CD4-positive, alpha-beta T cell treated with Interleukin-6 at 100 ng/mL for 8 hours (primary cell): ENCODE results near the gene UEVLD.
A peak's percentile ranks its signal among the peaks of the same experiment; 100 is the strongest.
"Not testable (repeated sequence)": the region's sequence is repeated elsewhere in the genome, so short reads cannot be mapped to it uniquely, and the experiment has no call there.

Experiments used
- DNase-seq: peaks from one replicate; pipeline ENCODE4 v3.0.0-alpha.2; 2020; ENCODE audit warnings: mixed read lengths, low spot score

Gene UEVLD

DNA sequence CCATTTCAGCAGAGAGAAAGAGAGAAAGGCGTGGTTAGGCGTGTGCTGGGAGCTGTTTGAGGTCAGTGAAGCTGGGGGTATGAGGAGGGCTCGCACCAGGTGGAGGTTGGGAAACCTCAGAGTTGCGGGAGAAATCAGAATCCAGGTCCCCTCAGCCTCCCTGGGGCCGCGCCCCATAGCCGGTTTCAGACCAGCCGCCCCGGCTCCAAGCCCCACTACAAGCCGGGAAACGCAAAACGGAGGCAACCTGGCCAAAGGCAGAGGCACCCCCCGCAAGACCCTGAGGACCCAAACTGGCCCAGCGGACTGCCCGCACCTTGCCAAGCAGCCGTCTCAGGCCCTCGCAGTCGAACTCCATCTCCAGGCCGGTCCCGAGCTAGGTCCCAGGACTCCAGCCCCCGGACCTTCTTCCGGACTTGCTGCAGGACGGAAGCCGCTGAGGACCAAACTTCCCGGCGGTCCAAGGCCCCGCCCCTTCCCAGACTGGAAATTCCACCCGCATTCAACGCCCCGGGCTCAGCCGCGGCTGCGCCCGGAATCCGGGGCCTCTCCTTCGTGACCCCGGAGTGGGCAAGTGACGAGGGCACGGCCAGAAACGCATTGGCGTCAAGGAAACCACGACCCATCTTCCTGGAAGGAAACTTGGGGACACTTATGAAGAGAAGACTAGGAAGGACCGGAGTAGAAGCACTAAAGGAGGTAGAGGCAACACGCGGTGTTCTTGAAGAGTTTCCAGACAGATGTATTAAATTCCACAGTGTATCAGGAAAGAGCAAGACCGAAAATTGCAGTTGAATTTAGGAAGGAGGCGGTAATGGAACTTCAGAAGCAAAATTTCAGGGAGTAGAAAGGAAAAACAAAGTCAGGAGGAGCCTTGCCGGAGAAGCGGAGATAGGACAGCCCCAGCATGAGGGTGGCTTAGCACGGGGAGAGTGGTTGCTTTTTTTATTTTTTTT, at the start of gene UEVLD:
TSS of gene UEVLD (minus strand) at position 438 of the 956 bp plus-strand sequence. CDS start at position 358, 80 bp downstream.
- DNase-seq: peak; percentile 40

DNA sequence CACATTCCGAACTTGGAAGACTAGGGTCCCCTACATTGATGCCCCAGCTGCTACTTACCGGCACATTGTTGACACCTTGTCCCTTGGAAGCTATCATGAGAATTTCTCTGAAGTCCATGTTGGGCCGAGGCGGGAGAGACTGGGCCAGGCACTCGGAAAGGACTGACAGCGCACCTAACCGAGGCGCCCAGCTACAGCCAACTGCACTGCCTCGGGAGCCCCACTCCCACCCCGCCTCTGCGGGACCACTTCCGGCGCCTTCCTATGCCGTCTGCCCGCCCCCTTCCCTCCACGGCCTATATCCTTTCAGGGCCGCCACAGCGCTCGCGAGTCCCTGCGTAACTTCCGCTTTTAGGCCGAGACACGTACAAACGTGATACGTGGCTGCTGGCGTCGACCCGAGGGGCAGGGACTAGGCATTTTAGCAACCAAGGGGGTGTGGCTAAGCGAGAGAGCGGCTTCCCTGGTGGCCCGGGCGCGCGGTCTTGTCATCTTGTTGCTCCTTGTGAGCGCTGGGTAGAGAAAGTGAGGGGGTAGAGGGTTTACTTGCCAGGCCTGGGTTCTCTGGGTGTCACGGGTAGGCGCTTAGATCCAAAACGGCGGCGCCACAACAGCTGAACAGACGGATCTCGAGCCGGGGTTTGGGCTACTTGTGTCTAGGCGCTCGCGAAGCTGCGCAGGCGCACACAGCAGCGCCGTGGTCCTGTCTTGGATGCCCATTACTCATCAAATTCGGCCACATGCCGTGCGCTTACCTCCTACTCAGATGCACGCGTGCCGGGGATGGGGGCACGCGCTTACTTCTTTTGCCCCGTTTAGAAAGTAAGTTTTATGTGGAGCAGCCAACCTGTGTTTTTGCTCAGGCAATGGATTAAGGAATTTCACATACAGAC, 45.9 kb upstream of the UEVLD start, which contains the start of gene SPTY2D1:
TSS of gene SPTY2D1 (minus strand) at position 203 of the 893 bp plus-strand sequence. CDS start at position 118, 85 bp downstream.
- peak; percentile 97 for DNase-seq

DNA sequence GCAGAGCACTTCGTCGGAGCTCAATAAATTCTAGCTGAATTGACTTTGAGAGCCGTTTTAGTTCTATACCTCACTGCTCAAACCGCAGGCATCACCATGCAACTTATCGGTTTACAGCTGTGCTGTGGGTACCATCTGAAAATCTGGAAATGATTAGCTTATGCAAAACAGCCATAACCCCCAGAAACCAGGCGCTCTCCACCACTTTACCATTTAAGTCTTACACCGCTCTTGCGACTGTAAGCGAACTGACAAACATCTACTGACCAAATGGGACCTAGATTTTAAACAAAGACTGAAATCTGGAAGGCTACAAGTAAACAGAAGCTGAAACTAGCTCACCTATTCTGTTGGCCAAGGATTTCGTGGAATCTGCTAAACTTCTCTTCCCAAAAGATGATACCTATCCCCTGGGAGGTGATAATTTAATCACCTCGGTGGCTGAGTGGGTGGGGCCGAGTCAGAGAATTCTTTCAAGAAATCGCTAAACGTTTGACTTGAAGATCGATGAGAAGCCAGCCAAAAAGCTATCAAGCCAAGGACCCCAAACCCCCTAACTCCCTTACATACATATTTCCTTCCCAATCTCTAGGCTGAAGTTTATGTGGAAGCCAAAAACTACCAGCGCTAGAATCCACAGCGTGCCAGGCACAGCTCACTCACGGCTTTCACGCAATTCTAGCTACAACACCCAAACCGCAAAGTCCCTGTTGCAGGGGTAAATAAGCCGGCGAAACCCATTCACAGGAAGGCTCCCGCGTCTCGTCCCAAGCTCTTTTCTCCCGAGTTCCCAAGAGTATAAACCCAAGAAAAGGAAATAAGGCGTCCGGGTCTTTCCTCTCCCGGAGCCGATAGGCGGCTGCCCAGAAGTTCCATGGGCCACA, 45.0 kb upstream of the UEVLD start:
- no peak for DNase-seq

DNA sequence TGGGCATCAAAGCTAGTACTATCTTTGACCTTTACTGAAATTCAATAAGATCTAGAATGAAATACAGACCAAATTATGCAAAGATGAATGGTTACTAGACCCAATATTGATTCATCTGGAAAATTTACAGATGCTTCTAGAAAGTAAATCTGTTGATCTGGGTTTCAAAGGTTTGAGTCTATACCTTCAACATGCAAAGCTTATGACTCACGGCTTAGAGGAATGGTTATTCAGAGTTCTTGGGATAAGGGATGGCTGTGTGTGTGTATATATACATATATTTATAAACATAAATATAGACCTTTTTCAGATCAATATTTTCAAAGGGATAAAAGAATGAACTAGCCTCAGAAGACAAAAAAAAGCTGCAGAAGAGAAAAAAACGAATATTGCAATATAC, 44.3 kb upstream of the UEVLD start:
- no peak for DNase-seq

DNA sequence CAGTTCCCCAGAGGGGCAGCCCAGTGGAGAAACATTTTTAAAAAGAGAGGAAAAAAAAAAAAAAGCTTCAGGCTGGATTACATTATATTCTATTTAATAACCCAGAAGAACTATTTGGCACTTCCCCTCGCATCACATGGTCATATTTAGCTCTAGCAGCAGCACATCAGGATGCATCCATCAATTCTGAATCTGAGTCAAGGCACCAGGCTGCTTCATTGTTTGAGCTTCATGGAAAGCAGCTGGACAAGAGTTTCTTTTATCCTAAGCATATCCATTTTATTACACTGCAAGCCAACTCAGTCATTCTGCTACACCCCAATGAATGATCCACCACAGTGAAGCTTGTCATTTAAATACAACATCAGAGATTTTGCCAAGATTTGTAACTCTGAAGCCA, 35.6 kb upstream of the UEVLD start:
- DNase-seq: no peak

DNA sequence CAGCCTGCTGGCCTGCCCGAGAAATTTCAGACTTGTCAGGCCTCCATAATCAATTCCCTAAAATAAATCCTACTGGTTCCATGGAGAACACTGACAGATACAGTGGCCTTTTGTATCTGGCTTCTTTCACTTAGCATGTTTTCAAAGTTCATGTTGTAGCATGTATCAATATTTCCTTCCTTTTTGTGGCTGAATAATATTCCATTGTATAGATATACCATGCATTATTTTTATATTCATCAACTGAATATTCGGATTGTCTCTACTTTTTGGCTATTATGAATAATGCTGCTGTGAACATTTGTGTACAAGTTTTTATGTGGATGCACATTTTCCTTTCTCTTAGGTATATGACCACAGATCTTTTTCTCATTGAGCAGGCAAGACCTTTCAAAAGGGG, 35.2 kb upstream of the UEVLD start:
- DNase-seq: no peak

DNA sequence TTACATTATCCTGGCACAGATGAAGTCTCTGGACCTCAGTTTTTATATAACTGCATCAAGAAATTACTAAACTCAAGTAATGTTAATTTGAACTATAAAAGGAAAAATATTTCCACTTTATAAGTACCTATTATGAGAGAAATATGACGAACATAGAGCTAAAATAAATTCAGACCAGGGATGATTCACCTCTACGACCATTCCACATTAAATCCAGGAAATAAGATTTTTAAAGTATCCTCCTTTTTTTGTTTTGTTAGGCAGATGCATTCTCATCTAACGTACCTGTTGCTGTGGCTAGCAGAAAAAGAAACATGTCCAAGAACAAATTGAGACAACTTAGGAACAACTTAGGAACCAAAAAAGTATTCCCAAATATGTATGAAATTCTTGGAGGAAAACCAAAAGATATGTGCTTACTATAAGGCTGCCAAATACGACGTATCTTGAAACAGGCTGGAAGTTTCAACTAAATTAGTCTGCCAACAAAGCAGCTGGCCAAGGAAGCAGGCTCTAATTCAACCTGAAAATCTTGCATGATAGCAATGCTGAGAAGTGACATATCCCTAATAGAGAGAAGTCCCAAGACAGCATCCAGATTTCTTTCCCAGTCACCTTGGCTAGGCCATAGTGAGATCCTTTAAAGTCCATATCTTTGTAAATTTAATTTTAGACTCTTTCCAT, 29.9 kb upstream of the UEVLD start:
- DNase-seq: no peak

DNA sequence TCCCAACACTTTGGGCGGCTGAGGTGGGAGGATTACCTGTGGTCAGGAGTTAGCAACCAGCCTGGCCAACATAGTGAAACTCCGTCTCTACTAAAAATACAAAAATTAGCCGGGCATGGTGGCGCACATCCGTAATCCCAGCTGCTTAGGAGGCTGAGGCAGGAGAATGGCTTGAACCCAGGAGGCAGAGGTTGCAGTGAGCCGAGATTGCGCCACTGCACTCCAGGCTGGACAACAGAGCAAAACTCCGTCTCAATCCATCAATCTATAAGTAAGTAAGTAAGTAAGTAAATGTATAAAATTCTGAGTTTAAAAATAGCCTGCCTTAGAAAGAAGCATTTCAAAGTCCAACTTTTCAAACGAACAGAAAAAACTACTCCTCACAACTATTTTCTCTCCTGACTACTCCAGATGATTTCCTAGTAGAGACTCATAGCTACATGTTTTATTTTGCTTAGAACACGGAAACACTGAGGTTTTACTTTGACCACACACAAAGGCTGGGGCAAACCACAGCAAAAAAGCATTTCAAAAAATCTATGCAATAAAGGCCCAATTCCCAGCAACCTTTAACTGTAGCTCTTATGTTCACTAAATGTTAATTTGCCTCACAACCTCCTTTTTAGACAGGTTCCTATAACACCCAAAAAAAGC, 29.3 kb upstream of the UEVLD start:
- DNase-seq: peak; percentile 66

DNA sequence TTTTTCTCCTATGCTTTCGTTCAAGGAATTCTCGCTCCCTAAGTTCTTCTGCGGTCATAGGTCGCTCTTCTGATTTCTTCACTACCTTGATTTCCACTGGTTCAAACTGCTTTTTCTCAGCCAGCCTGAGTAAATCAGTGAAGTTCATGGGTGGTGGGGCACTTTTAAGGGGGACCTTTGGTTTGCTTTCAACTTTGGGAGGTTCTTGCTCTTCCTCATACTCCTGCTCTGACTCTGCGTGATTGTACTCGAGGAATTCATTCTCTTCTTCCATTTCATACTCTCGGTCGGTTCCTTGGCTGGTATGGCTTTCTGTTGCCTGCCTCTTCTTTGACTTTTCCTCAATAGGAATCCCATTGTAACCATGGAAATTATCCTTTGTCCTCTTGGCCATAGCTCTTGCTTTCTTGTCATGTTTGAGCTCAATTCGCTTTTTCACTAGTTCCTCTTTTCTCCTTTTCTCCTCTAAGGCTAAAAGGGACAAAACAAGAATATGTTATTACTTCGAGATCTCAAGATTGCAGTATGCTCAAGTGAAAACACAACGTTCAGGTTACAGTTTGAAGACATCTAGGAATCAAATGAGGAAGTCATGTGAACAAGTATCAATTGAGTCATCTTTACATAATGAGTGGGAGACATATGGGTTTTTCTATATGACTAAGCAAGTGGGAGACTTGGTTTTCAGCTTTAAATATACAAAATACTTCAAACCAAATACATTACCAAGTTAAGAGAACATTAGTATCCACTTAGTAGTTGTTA, 27.3 kb upstream of the UEVLD start:
- peak; percentile 3 for DNase-seq

DNA sequence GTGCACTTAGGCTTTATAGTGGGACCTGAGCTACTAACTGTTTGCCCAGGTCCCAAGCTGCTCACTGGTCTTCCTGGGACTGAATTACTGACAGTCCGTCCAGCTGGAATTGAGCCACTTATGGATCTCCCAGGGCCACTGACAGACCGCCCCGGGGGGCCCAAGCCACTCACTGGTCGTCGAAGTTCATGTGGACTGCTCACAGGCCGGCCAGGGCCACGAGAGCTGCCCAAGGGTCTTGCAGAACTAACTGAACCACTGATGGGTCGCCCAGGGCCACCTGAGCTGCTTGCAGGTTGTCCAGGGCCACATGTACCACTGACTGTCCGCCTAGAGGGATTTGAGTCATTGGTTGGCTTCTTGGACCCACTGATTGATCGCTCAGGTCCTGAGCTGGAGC, 26.1 kb upstream of the UEVLD start:
- no peak for DNase-seq

DNA sequence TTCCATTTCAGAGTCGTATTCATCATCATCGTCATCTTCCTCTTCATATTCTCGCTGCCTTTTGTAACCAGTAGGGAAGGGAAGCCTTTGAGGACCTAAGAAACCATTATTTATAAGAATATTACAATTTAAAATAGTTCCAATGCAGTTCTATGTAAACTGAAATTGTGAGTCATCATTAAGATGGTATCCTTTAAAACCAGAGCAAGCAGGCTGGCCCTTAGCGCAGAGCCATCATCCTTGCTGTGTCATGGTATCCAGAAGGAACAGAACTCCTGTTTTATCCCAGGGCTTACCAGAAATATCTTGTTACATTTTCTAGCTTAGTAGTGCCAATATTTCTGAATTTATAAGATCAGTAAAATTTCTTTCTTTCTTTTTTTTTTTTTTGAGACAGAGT, 23.9 kb upstream of the UEVLD start:
- no peak for DNase-seq

DNA sequence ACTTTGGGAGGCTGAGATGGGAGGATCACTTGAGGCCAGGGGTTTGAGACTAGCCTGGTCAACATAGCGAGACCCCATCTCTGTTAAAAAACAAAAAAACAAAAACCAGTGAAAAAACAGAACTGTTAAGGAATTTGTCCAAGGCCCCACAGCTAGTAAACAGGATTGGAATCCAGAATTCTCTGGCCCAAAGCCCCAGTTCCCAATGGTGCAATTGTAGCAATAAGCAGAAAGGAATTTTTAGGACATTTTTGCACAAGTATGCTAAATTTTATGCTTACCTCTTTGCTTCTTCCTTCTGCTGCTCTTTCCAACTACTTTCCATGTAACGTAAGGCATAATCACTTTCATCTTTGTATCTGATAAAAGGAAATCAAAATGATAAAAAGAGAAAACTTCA, 22.7 kb upstream of the UEVLD start:
- DNase-seq: no peak

DNA sequence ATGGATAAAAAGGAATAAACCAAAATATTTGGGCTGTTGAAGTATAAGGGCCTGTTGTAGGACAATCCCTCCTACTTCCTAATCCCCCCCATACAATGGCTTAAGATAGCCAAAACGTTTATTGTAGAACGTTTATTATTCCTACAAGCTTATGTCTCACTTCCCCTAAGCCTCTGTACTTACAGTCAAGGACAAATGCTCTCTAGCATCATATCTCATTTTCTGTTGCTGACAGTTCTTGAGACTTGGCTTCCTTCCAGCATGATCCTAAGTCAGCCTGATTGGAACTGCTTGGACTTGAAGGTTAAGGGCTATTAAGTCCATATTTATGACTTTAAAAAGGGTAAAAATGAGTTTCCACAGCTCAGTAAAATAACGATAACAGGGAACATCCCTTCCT, 19.8 kb upstream of the UEVLD start:
- no peak for DNase-seq

DNA sequence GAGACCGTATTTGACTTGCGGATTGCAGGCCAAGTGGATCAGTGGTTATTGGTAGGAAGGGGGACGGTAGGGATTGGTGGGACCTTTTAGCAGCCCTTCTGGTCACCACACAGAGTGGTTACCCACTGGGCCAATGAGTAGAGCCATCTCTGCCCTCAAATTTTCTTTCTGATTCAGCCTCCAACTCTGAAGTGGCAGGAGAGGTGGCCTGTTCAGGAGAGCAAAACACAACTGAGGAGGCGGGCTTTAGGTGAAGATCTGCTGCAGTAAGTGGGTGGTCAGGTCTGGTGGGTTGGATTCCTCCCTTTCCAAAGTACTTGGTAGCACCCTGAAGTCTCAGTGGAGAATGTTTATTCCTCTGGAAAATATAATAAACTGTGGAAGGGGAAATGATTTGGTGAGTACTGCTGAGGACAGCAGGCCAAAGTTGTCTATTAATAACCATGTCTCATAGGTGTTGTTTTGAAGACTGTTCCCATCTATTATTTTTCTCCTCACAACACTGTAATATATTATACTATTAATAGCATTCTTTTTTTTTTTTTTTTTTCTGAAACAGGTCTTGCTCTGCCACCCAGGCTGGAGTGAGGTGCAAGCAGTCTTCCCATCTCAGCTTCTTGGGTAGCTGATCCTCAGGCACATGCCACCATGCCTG, 12.5 kb upstream of the UEVLD start:
- DNase-seq: no peak

DNA sequence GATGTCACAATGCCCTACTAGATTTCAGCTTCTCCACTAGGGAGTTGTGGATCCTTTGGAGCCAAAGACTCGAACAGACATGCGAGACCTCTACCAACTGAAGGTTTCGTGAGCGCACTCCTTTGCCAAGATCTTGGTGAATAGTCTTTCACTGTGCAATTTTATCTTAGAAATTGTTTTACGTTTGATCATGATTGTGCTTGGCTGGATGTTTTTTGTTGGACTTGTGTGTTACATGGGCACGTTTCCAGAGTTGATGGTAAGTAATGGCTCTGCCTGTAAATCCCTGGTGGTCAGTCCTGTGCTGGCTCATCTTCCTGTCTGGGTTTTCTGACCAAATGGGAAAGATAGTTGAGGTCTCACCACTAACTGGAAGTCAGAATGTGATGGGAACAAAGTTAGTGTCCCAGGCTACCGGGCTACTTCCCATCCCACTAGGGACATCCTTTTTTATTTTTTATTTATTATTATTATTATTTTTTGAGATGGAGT, 11.3 kb upstream of the UEVLD start, which contains the start of gene MISFA:
TSS of gene MISFA (plus strand) at position 51 of the 492 bp plus-strand sequence. CDS start at position 191, 140 bp downstream.
- no peak for DNase-seq

DNA sequence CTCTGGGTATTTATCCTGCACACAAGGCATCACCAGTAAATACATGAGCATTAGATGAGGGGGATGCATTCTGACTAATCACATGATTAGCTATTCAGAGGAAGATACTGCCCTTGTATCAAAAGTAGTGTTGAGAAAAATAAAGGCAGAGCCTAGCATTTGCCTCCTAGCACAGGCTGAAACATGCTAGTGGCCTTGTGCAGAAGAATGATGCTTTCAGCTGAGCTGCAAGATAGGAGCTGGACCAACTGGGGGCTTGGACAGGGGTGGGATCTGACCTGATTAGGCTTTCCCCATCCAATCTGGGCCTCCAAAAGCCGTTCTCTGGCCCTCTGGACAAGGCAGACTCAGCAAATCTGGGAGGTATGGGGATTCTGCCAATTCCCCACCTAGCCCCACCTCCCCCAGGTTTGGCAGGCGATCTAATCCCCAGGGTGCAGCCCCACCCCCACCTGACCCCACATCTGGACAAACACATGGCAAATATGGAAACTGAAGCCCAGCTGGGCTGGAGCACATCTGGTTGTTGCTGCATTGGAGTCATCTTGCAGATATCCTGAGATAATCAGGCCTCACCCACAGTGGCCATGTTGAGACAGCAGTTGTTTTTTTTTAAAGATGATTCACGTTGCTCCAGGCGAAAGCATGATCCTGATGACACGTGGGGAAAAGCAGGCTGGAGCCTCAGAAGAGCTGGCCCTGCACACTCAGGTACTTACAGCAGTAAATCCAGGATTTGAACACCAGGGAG, 6.6 kb upstream of the UEVLD start:
- no peak for DNase-seq

DNA sequence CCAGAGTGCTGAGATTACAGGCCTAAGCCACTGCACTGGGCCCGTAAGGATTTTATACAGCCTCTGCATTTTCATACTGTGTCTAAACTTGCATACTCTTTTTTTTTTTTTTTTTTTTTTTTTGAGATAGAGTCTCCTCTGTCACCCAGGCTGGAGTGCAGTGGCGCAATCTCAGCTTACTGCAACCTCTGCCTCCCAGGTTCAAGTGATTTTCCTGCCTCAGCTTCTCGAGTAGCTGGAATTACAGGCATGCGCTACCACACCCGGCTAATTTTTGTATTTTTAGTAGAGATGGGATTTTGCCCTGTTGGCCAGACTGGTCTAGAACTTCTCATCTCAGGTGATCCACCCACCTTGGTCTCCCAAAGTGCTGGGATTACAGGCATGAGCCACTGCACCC, 5.6 kb upstream of the UEVLD start:
- DNase-seq: not testable (repeated sequence)

DNA sequence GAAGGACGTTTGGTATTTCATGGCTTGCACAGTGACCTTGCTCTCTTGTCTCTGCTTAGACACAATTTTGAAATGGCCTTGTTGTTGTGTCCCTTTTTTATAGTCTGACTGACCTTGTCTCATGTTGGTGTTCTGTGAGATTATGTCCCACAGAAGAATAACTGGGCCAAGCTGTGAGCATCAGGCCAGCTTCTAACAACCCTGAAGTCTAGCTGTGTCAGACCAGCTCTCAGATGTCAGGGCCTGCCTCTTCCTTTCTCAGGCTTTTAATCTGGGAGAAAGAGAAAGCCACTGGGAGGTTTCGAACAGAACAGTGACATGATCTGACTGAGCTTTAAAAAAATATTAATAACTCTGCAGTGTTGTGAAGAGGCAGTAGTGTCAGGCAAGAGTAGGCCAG, 2.0 kb upstream of the UEVLD start:
- no peak for DNase-seq
